T-helper 1 cell (primary cell): ENCODE measurements around the gene UIMC1.

Source experiments
- DNase-seq, 5 donors: peaks; one replicate each; pipeline ENCODE4 v3.0.0-alpha.2; 2012 to 2020

Gene UIMC1

DNA sequence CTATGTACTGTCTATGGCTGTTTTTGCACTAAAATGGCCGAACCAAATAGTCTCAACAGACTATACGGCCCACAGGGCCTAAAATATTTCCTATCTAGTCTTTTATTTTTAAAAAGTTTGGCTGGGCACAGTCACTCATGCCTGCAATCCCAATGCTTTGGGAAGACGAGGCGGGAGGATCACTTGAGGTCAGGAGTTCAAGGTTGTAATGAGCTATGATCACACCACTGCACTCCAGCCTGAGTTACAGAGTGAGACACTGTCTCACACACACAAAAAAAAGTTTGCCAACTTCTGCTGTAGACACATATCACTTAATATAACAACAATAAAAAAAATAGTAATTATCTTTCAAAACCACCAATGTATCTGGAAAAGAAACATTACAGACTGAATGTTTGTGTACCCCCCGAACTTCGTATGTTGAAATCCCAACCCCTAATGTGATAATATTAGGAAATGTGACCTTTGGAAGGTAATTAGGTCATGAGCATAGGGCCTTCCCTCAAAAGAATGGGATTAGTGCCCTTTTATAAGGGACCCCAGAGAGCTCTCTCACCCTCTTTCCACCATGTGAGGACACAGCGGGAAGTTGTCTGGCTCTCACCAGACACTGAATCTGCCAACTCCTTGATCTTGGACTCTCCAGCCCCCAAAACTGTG is 53.9 kb downstream of the UIMC1 start:
- no peak for DNase-seq

DNA sequence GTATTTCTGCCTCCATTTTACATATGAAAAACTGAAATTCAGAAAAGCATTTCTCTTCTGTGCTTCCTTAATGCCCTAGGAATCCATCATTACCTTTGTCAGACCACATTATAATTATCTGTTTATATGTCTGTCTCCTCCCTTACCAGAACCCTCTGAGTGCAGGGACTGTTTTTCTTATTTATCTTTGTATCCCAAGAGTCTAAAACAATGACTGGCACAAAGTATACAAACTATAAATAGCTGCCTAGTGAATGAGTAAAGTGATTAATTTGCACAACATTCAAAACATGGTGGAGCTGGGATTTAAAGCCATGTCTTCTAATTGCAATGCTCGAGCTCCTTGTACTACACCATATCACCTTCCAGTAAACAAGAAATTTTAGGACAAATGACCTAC is 58.1 kb downstream of the UIMC1 start:
- no peak for DNase-seq

DNA sequence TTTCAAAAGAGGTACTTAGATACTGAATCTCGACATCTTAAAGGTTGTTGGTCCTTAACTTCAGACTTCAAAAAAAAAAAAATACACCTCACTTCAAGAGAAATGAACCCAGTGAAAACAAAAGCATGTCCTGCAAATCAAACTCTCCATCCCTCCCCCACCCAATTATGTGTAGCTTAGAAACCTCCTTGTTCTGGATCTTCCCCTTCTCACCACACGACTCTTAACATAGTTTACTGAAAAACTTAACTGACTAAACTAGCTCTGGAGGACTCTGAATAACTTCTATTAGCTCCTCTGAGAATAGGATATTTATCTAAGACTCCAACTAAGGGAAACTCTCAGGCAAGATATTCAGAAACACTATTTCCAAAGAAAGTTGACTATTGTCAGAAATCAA is 58.7 kb downstream of the UIMC1 start:
- DNase-seq, result no peak

DNA sequence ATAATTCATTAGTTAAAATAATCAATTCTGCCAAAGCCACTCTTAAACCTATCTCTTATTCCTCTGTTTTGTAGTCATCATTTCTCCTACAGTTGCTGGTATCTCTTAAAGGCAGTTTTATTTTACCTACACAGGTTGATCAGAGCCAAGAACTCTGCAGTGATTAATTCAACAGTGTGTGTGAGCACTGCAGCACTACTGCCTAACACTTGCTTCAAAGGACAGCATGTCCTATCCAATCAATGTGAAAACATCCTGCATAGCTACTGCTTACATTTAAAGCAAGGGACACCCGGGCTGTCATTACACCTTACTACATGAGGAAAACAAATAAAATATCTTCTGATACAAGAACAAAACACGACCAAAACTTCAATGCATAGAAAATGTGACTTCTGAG is 62.3 kb downstream of the UIMC1 start:
- peak in 1 of 5 donors; percentile 3 for DNase-seq

DNA sequence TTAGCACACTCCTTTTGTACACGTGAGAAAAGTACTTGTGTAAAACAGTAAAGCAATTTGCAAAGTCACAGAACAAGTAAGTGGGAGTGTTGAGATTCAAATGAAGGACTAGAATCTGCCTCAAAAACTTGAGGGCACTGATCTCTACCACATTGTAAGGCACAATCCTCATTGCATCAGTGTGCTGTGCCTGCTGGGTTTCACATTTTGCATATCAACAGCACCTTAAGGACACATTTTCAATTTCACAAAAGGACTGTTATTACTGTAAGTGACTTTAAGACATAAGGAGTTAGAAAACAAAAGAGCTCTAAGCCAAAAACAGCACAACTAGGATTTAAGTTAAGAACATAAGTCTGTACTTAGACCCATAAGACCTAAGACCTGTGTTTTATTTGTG is 62.8 kb downstream of the UIMC1 start:
- peak in 1 of 5 donors; percentile 55 for DNase-seq

DNA sequence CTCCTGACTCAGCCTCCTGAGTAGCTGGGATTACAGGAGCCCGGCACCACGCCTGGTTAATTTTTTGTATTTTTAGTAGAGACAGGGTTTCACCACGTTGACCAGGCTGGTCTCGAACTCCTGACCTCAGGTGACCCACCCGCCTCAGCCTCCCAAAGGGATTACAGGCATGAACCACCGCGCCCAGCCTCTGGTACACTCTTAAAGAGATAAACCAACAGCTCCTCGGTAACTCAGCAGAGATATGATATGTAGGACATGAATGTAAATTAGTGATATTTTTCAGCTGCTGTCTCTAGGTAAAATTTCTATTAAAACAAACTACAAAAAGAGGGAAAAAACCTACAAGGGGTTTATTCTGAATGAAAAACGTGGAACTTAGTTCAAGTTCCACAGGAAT is 64.6 kb downstream of the UIMC1 start:
- DNase-seq, result no peak

DNA sequence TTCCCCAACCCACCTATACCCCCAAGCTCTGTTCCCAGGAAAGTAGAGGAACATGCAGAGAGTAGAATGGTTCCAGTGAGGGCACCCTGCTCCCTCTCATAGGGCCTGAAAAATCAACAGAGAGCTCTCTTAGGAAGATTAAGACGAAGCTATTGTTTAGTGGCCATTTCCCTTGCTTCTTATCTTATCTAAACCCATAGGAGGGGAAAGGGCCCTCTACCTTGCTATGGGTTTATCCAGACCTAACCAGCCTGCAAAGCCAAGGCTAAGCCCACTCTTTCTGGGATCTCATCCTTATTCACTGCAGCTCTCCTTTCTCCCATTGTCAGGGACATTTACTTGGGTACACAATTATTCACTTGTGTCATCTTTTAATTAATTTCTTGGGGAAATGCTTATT is 68.1 kb downstream of the UIMC1 start:
- DNase-seq, result no peak

DNA sequence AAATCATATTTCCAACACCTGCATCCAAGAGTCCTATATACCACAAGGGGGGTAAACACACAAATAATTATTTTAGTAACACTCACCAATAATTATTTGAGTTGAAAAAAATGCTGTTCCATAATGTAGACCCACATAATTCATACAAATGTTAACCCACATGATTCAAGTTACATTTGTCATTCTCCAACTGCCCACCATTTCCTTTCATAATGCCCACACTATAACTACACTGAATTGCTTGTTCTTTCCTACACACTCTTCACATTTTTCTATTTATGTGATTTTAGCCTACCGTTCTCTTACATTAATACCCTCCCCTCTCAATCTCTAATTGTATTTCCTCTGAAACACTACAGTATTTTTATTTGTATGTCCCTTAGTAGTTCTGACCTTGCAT is 71.6 kb downstream of the UIMC1 start:
- DNase-seq, result no peak

DNA sequence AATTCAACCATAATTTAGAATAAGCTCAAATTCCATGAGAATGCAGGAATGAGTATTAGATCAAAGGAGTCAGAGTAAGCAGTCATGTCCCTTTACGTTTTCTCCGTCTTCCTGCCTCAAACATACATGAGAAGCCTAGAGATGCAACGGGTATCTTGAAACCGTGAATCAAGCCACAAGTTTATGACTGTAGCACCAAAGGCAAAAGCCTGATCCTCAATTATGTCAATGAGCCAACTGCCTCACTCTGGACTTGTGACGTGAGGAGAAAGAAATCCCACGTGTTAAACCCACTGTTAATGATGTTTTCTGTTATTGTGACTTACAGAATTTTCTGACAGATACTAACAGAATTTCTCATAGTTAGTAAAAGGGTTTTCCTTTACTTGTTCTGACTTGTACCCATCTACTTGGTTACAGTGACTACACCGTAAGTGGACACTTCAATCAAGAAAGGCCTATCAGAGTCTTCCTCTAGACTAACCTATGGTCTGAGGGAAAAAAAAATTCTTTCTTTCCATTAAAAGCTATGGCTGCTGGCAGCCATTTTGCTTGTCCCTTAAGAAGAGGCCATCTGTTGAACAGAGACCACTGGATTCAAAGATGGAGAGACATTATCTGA is 72.2 kb downstream of the UIMC1 start:
- no peak for DNase-seq

DNA sequence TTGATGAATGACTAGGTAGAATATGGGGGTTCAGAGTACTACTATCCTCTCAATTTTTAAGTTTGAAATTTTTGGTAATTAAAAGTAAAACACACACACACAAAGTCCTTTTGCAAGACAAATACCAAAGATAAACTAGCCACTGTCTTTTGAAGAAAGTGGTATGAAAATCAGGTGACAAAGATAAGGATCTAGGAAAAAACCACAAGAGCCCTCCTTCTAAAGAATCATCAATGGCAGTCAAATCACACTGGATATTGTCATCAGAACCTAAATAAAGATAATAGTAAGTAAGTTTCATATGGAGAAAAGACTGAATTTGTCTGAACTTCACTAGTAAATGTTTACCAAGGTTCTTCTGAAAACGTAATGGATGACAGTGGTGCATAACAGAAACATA is 76.9 kb downstream of the UIMC1 start:
- no peak for DNase-seq

DNA sequence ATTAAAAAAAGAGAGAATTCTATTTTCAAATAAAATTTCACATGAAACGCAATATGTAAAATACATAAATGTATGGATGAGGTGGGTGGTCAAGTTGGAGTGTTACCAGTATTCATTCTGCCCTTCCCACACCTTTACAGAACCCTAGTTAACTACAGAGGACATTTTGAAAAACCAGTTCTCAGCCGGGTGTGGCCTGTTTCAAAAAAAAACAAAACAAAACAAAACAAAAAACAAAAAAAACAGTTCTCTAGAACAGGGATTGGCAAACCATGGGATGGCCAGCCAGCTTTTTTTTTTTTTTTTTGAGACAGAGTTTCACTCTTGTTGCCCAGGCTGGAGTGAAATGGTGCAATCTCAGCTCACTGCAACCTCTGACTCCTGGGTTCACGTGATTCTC is 79.0 kb downstream of the UIMC1 start:
- no peak for DNase-seq

DNA sequence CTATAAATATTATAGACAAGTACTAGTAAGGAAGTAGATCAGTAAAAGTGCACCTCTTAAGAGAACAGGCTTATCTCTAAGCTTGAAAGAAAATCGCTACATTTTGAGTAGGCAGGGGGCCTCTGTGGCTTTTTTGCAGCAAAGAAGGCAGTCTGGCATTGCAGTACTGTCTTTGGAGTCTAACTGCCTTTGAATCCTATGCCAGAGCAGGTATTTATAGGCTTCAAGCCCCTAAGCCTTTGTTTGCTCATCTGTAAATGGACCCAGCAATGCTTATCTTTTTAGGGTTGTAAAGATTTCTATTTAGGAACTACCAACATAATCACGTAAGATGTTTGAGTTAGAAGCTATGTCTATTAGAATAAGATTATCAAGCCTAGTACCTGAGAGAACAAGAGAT is 83.8 kb downstream of the UIMC1 start:
- DNase-seq, result no peak

DNA sequence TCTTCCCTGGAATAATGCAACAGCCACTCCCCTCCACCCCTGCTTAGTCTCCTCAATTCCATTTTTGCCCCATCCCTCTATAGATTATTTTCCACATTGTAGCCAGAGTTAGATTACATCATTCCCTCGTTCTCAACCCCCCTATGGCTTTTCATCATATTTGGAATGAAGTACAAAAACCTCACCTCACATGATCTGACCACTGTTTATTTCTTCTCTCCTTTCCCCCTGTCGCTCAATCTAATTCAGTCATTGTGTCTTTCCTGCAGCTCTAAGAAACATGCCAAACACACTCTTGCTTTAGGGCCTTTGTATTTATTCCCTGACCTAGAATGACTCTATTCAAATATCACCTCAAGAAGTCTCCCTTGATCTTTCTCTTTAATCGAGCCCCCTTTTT is 84.9 kb downstream of the UIMC1 start:
- no peak for DNase-seq

DNA sequence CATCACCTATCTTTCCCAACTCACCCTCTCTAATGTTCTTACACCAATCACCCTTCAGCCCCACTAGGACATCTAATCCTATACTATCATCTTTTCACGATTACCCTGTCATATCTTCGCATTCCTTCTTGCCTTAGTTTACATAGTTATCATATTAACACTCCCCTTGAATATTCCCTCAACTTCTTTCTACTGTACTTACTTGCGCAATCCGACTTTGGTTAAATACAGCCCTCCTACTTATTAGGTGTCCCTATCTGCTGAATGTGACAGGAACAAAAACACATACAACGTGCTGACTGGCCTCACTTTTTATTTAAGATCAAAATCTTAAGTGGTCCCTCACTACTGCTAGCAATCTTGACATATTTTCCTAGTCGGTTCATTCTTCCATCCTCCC is 88.0 kb downstream of the UIMC1 start:
- DNase-seq, result no peak

DNA sequence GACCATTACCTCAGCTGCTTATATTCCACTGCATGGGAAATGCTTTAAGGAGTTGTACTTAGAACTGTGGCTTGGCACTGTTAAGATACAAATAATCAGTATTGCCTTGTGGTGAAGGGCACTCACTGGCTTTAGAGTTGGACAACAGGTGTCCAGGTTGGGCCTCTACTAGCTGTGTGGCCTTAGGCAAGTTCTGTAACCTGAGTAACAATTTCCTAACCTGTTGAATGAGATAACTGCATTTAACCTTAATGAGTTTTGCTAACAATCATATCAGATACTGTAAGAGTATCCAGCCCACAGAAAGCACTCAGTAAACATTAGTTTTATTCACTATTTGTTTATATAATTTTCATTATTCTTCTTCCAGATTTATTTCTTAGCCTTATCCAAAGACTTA is 90.2 kb downstream of the UIMC1 start:
- no peak for DNase-seq

DNA sequence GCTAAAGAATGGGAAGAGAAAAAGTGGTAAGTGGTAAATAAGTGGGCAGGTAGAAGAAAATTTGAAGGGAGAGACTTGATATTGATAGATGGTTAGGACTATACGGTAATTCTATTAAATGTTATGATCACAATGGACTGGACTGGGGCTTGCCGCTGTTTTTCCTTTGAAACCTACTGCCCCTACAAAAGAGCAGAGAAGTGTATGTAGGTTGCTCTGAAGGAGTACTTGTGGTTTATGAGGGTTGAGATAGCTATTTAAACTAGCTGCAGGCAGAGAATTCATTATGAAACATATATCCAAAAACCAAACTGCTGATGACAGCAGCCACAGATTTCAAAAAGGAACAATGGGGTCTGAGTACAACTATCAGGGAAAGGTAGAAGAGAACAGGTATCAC is 90.7 kb downstream of the UIMC1 start:
- no peak for DNase-seq

DNA sequence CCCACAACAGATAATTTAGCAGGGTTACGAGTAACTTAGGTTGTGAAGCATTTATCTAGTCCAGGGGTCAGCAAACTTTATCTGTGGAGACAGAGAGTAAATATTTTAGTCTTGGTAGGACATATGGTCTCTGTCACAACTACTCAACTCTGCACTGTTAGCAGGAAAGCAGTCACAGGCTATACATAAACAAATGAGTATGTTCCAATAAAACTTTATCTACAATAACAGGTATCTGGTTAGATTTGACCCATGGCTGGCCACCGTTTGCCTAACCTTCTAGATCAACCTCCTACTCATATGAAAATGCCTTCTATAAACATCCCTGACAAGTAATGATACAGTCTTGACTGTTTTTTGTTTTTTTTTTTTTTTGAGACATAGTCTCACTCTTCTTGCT is 94.5 kb downstream of the UIMC1 start:
- DNase-seq, result no peak

DNA sequence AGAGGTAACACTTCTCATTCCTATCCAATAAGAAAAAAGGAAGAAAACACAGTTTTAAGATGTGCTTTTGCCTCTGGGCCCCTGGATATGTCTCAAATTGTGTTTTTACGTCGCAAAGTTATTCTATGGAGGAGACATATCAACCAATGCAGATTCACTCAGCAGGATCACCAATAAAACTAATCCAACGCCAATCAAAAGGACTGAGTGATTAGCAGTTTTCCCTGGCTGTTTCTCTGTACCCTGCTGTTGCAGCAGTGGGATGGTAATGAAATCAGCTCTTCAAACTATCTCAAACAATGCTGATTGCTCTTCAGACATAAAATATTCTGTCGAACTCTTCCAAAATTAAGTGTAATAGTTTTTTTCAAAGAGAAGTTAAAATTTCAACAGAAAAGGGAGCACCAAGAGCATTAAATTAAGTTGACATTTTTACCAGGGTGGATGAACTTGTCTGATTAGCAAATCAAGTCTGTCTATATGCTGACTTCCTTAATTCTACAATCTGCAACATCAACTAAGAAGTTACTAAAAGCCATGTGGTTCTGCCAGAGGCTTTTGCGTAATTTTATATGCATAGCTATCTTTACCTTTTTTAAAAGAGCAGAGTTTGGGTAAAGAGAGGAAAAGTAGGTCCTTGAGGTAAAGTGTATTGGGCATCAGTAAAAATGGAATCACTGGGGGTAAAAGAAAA is 97.8 kb downstream of the UIMC1 start:
- DNase-seq, result no peak

DNA sequence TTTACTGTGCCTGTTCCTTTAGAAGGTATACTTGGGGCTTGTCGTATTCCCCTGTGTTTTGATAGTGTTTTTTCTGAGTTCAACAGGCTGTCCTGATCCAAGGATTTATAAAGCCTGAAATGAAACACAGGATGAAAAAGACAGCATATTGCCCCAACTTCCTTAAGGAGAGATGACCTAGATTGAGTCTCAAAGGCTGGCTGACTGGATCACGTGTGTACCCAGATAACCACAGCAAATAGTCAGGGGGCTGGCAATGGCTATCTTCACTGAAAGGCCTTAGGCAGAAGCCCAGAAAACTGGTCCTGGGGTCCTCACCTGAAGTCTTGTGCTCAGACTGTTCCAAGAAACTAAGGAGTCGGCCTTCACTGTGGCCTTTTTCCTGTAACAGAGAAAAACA is 99.8 kb downstream of the UIMC1 start:
- no peak for DNase-seq

DNA sequence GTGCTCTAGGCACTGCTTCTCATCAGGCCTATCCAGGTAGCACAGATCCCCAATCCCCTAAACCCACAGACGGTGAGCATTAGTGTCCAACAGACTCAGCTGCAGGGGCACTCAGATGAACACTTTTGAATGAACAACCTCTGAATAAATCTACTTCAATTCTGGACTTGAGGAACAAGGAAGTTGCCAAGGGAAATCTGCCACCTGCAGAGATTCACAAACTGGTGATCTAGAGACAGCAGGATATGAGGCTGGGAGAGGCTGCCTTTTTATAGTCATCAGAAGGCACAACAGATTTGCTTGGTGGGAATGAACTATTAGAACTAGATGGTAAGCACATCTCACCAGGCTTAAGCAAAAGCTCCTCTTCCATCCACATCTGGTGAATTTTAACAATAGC is 100.5 kb downstream of the UIMC1 start:
- no peak for DNase-seq

DNA sequence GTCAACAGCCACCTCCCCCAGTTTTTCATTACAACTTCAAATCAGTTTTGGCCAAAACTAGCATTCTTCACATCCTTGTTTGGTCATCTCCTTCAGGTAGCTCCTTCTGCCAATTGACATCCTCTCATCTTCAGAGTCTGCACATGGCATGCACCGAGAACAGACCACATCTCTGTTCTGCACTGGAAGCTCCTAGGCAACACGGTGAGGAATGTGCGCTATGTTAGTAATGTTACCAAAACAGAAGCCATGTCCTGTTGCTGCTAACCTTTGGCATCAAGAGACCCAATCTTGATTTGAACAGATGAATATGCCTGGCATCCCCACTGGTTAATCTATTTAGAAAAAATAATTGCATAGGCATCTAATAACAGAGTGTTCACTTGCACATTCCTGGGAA is 102.3 kb downstream of the UIMC1 start:
- DNase-seq, result no peak

DNA sequence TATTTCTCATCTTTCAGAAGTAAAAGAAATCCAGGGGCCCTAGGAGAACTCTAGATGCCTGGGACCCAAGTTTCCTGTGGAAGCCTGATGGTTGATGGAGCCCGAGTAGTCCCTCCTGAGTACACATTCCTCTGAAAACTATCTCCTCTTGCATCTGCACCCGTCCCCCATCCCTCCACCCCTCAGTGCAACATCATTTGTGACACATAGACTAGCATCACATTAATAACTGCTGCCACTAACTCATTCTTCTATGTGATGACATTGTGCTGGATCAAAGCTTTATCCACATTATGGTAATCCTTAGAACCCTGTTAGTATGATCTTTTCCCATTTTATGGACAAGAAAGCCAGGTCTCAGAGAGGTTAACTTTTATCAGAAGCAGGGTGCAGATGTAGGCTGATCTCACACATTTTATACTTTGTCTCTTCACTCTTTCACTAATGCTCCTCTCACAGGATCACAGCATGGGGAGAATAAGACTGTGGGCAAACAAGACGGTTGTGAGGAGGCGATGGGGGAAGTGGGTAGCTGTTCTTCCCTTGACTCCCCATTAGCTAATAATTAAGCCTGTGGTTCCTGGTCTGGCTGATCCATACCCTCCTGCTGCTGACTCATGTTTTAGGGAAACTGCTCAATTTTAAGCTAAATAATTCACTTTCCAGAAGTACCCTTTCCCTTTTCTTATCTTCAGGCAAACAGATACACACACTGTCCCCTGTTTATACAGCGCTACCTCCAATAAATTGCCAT is 103.5 kb downstream of the UIMC1 start:
- DNase-seq, result no peak

DNA sequence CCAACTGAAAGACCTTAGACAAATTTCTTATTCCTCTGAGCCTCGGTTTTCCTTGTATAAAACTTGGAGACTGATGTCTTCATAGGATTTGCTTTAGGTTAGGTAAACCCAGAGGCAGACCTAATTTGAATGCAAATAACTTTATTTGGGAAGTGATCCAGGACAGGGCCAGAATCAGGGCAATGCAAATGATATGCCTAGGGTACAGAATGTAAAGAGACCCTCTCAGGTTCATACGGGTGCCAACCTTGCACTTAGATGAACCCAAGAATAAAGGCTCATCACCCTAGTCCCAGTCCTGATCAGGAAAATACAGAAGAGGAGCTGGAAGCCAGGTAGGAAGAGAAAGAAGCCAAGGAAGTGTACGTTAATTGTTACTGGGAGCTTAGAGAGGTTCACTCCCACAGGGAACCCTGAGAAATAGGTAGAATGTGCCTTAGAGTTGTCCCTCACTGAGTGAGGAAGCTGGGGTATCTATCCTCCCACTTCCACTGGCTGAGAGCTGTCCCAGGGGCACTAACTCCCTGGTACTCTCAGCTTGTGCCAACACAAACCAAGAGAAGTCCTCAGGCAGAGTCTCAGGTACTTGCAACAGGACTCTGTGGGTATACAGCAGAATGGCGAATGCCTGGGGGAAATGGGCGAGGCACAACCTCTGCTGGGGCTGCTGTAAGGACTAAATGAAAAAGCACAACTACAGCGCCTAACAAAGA is 104.3 kb downstream of the UIMC1 start:
- DNase-seq, result no peak
